ENCODE results near the gene TCERG1L.

- TF ChIP-seq POLR2A (IDR thresholded peaks at IDR 0.05), result no peak
- TF ChIP-seq, protein P1, sequence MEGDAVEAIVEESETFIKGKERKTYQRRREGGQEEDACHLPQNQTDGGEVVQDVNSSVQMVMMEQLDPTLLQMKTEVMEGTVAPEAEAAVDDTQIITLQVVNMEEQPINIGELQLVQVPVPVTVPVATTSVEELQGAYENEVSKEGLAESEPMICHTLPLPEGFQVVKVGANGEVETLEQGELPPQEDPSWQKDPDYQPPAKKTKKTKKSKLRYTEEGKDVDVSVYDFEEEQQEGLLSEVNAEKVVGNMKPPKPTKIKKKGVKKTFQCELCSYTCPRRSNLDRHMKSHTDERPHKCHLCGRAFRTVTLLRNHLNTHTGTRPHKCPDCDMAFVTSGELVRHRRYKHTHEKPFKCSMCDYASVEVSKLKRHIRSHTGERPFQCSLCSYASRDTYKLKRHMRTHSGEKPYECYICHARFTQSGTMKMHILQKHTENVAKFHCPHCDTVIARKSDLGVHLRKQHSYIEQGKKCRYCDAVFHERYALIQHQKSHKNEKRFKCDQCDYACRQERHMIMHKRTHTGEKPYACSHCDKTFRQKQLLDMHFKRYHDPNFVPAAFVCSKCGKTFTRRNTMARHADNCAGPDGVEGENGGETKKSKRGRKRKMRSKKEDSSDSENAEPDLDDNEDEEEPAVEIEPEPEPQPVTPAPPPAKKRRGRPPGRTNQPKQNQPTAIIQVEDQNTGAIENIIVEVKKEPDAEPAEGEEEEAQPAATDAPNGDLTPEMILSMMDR (IDR thresholded peaks at IDR 0.05), result no peak
These were observed 225.0 kb downstream of the TCERG1L start for GRCh38 chr10:131086511-131086910.
